Measurements from ENCODE around the gene OTUB2. TPM values are rescaled to one million over a fixed set of nuclear protein-coding genes. Genes with fewer than 3 reads are reported as not detected.

OTUB2 gene
- total and polyA plus RNA-seq, 5 experiments from 2014 or later = 0.10 to 0.23 (median 0.16) TPM

DNA sequence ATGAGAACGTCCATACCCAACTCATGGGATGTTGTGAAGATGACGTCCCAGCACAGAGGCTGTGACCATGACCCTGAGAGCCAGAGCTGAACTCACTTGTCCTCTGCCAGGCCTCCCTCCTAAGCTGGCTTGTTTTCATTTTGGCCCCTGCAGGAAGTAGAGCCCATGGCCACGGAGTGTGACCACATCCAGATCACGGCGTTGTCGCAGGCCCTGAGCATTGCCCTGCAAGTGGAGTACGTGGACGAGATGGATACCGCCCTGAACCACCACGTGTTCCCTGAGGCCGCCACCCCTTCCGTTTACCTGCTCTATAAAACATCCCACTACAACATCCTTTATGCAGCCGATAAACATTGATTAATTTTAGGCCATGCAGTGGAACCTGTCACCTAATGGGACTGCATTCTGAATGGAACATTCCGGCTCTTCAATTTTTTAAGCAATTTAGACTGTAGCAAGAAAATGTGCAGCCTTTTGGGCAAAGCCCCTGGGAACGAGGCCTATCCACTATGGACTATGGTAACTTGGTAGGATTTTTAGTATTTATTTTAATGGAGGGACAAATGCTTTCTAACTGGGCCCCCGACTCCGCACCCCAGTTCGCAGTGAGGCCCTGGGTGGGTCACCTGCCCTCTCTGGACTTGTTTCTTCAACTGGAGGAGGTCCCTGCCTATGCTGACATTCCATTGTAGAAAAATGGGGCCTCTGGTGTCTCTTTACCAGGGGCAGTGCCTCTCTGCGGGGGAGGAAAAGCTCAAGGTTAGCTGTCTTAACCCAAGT lies 19.6 kb downstream of the OTUB2 start:
- Mint-ChIP-seq H3K4me1 (peaks cover 0 to 12% (median 1%) of the 10 kb centered on the region in 4 donors), H3K9me3 (no peaks in the 10 kb centered on the region), H3K36me3 (peaks cover 6 to 54% (median 11%) of the 10 kb centered on the region in 3 donors), H3K4me3 (peak overlapping the region in 1 of 10 donors; percentile 12), H3K27ac (peak overlapping the region in 4 of 10 donors; percentile 24 to 81 (median 56)), H3K27me3 (no peaks in the 10 kb centered on the region)
- ATAC-seq = no peak
- POLR2A ChIA-PET = no interaction called here
- no peak for DNase-seq

- Mint-ChIP-seq H3K27ac (peak overlapping the region in 6 of 10 donors; percentile 14 to 81 (median 56)), H3K4me3 (no peak overlapping the region), H3K4me1 (peaks cover 0 to 10% (median 5%) of the 10 kb centered on the region in 4 donors), H3K27me3 (no peaks in the 10 kb centered on the region), H3K36me3 (peaks cover 13 to 64% (median 17%) of the 10 kb centered on the region in 3 donors), H3K9me3 (no peaks in the 10 kb centered on the region)
- no peak for DNase-seq
- POLR2A ChIA-PET = no interaction called here
- ATAC-seq = no peak
Observed at GRCh38 chr14:94046696-94047250, 20.6 kb downstream of the OTUB2 start.

DNA sequence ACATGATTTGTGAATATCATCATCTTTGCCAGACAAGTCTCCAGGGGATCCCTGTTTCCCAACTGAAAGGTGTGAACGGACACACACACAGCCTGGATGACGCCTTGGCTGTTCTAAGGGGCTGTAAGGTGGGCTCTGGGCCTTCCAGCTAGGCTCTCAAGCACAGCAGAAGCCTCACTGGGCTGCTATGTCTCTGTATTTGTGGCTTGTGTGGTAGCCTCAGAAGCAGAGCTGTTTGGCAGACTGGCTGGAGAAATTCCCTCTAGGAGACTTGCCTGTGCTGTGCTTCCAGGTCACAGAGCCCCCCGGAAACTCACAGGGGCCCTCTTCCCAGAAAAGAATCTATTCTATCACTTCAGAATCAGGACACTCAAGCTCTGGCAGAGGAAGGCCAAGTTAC lies 21.4 kb downstream of the OTUB2 start:
- POLR2A ChIA-PET = interaction anchor here (0.6 kb wide), 1 partner anchor 17 kb away, joined by 3 read pairs; no protein-coding TSS in a partner anchor
- ATAC-seq (no peak), DNase-seq (peak in 1 of 10 donors; percentile 12)
- Mint-ChIP-seq H3K27me3 (no peaks in the 10 kb centered on the region), H3K27ac (peak overlapping the region in 4 of 10 donors; percentile 25 to 81 (median 60)), H3K9me3 (no peaks in the 10 kb centered on the region), H3K4me1 (peaks cover 0 to 16% (median 4%) of the 10 kb centered on the region in 4 donors), H3K36me3 (peaks cover 13 to 72% (median 20%) of the 10 kb centered on the region in 3 donors), H3K4me3 (no peak overlapping the region)

DNA sequence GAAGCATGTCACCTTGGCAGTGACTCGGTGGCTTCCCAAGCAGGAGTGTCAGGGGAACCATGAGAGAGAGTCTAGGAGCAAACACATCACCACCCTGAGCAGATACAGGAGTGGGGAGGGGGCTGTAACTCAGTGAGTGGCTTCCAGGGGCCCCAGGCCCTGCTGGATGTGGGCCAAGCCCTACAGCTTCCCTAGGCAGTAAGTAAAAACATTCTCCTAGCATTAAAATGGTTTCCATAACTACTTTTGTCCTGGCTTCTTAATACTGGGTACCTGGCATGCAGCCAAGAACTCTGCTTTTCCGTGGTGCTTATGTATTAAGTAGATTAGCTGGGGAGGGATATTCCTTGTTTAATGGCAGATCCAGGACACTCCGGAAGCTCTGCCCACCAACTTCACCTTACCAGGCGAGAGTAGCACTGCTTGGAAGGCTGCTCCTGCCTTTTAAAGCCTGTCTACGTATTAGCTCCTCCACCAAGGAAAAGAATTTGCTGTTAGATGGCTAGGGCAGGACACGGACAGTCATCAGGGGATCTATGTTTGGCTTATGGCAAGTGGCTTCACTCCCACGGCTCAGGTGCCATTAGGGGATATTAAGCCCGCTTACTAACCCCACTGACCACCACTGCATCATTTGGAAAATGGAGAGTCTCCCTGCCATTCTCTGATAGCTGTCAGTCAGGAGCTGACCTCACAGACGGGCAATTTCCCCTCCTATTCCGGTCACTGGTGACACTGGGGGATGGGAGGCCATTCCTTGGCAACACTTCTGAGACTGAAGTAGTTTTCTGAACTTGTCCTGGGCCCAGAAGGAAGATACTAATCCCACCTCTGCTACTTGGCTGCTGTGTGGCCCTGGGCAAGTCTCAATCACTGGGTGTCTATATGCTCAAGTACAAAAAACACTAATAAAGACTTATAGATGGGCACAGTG lies 22.8 kb downstream of the OTUB2 start:
- no peak for ATAC-seq
- Mint-ChIP-seq H3K27ac (peak overlapping the region in 3 of 10 donors; percentile 37 to 85 (median 81)), H3K4me1 (peaks cover 0 to 20% (median 6%) of the 10 kb centered on the region in 4 donors), H3K9me3 (no peaks in the 10 kb centered on the region), H3K27me3 (no peaks in the 10 kb centered on the region), H3K4me3 (no peak overlapping the region), H3K36me3 (peaks cover 13 to 80% (median 24%) of the 10 kb centered on the region in 3 donors)
- DNase-seq = peak in 1 of 10 donors; percentile 14
- POLR2A ChIA-PET = interaction anchor here (0.7 to 0.9 kb wide), 2 partner anchors 31 to 32 kb away, joined by 3 read pairs; partner anchors contain the start of genes DDX24 and IFI27L1

DNA sequence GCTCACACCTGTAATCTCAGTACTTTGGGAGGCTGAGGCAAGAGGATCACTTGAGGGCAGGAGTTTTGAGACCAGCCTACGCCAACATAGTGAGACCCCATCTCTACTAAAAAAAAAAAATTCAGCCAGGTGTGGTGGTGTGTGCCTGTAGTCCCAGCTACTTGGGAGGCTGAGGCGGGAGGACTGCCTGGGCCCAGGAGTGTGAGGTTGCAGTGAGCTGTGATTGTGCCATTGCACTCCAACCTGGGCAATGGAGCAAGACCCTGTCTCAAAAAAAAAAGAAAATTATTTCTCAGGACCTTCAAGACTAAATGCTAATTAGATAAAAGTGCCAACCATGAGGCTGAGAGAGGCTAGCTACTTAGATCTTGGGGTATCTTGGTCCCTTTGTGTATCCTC lies 23.5 kb downstream of the OTUB2 start:
- Mint-ChIP-seq H3K27me3 (no peaks in the 10 kb centered on the region), H3K4me1 (peaks cover 0 to 26% (median 10%) of the 10 kb centered on the region in 4 donors), H3K9me3 (no peaks in the 10 kb centered on the region), H3K4me3 (no peak overlapping the region), H3K27ac (peak overlapping the region in 5 of 10 donors; percentile 6 to 57 (median 28)), H3K36me3 (peaks cover 13 to 87% (median 27%) of the 10 kb centered on the region in 3 donors)
- DNase-seq (peak in 1 of 10 donors; percentile 14), ATAC-seq (no peak)
- POLR2A ChIA-PET = interaction anchor here (0.7 kb wide), 1 partner anchor 31 kb away, joined by 3 read pairs; the partner anchor contains the start of genes DDX24 and IFI27L1

GRCh38 chr14:94050231-94050880 lies 24.2 kb downstream of the OTUB2 start:
- Mint-ChIP-seq H3K4me1 (peaks cover 0 to 33% (median 11%) of the 10 kb centered on the region in 4 donors), H3K27ac (peak overlapping the region in 6 of 10 donors; percentile 6 to 90 (median 40)), H3K36me3 (peaks cover 13 to 90% (median 28%) of the 10 kb centered on the region in 3 donors), H3K27me3 (no peaks in the 10 kb centered on the region), H3K4me3 (no peak overlapping the region), H3K9me3 (no peaks in the 10 kb centered on the region)
- POLR2A ChIA-PET = no interaction called here
- peak in 1 of 10 donors; percentile 15 for DNase-seq
- ATAC-seq = no peak

GRCh38 chr14:94051115-94051514 lies 25.0 kb downstream of the OTUB2 start:
- Mint-ChIP-seq H3K27me3 (no peaks in the 10 kb centered on the region), H3K4me1 (peaks cover 6 to 41% (median 17%) of the 10 kb centered on the region in 4 donors), H3K9me3 (no peaks in the 10 kb centered on the region), H3K4me3 (peak overlapping the region in 1 of 10 donors; percentile 1), H3K27ac (peak overlapping the region in 5 of 10 donors; percentile 24 to 90 (median 48)), H3K36me3 (peaks cover 13 to 90% (median 33%) of the 10 kb centered on the region in 3 donors)
- DNase-seq (peak in 1 of 10 donors; percentile 15), ATAC-seq (no peak)
- POLR2A ChIA-PET = no interaction called here

- DNase-seq (peak in 1 of 10 donors; percentile 16), ATAC-seq (no peak)
- peak overlapping the region in 5 of 10 donors; percentile 11 to 90 (median 31) for H3K27ac Mint-ChIP-seq
- POLR2A ChIA-PET = no interaction called here
- H3K27me3 Mint-ChIP-seq = no peaks in the 10 kb centered on the region
- peaks cover 13 to 47% (median 23%) of the 10 kb centered on the region in 4 donors for H3K4me1 Mint-ChIP-seq
- peaks cover 13 to 90% (median 39%) of the 10 kb centered on the region in 3 donors for H3K36me3 Mint-ChIP-seq
- peak overlapping the region in 1 of 10 donors; percentile 48 for H3K4me3 Mint-ChIP-seq
- H3K9me3 Mint-ChIP-seq = no peaks in the 10 kb centered on the region
Observed at GRCh38 chr14:94051779-94052178, 25.6 kb downstream of the OTUB2 start.

GRCh38 chr14:94052199-94052598 lies 26.1 kb downstream of the OTUB2 start:
- ATAC-seq = no peak
- Mint-ChIP-seq H3K4me1 (peaks cover 17 to 51% (median 25%) of the 10 kb centered on the region in 4 donors), H3K9me3 (no peaks in the 10 kb centered on the region), H3K27me3 (no peaks in the 10 kb centered on the region), H3K4me3 (no peak overlapping the region), H3K36me3 (peaks cover 13 to 90% (median 37%) of the 10 kb centered on the region in 3 donors), H3K27ac (peak overlapping the region in 4 of 10 donors; percentile 11 to 90 (median 26))
- no peak for DNase-seq
- POLR2A ChIA-PET = no interaction called here

DNA sequence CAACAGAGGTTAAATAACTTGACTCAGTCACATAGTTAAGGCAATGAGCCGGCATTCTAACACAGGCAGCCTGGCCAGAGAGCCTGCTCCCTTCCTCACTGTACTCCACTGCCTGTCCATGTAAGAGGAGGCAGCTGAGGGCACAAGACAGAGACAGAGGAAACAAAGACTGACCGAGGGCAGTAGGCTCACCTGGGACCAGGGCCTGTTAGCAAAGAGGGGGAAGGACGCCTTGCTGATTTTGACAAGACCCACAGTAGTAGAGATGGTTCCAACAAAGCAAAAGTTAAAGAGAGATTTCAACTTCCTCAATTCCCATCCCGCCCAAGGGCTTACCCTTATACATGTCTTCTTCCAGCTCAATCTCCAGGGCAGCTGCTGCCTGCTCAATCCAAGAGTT lies 26.5 kb downstream of the OTUB2 start:
- peaks cover 13 to 90% (median 37%) of the 10 kb centered on the region in 3 donors for H3K36me3 Mint-ChIP-seq
- ATAC-seq (no peak), DNase-seq (peak in 1 of 10 donors; percentile 8)
- no peaks in the 10 kb centered on the region for H3K27me3 Mint-ChIP-seq
- POLR2A ChIA-PET = no interaction called here
- peak overlapping the region in 2 of 10 donors; percentile 13 to 34 for H3K4me3 Mint-ChIP-seq
- peak overlapping the region; percentile 2 to 90 (median 56) for H3K27ac Mint-ChIP-seq
- H3K4me1 Mint-ChIP-seq = peaks cover 22 to 56% (median 30%) of the 10 kb centered on the region in 4 donors
- H3K9me3 Mint-ChIP-seq = no peaks in the 10 kb centered on the region

DNA sequence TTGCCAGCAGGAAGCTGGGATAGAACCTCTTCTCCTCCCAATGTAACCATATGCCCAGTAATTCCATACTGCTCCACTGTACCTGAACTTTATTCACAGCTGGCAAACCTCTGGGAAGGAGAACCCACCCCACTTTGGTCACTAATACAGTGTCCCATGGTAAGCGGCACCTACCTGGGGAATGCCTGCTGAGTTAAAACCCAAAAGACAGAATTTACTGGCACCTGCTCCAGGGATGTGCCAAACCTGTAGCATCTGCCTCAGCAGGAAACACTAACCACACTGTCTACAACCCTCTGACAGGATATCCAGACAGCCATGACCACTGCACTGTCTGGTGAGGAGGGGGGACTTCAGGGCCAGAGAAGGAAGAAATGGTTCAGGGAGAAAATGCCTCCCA lies 28.3 kb downstream of the OTUB2 start:
- H3K27ac Mint-ChIP-seq = peak overlapping the region in 9 of 10 donors; percentile 12 to 80 (median 58)
- H3K27me3 Mint-ChIP-seq = no peaks in the 10 kb centered on the region
- H3K4me3 Mint-ChIP-seq = peak overlapping the region in 1 of 10 donors; percentile 46
- H3K36me3 Mint-ChIP-seq = peaks cover 21 to 94% (median 38%) of the 10 kb centered on the region in 3 donors
- peak in 1 of 2 donors; percentile 18 for ATAC-seq
- DNase-seq = peak in 1 of 10 donors; percentile 15
- no peaks in the 10 kb centered on the region for H3K9me3 Mint-ChIP-seq
- peaks cover 32 to 73% (median 45%) of the 10 kb centered on the region in 4 donors for H3K4me1 Mint-ChIP-seq
- POLR2A ChIA-PET = no interaction called here

All from naive thymus-derived CD8-positive, alpha-beta T cell (primary cell).